Esophagus muscularis mucosa (tissue), 4 donors: Measurements from ENCODE around the gene LPXN. TPM values are rescaled to one million over a fixed set of nuclear protein-coding genes. Genes with fewer than 3 reads are reported as not detected.

ENCODE experiments used
- DNase-seq: peaks from one replicate; pipeline ENCODE4 v3.0.0-alpha.2; 2017; ENCODE audit errors: extremely low spot score
- H3K27ac ChIP-seq, 4 donors: fragments of 200-600 bp; sonication (generic); replicated peaks in 1 of 4; 1 replicate in 3 of 4; 2 replicates in 1 of 4; pipeline ENCODE4 v1.5.1; 2016 to 2019; ENCODE audit warnings: mild to moderate bottlenecking in 1 of 4
- H3K27me3 ChIP-seq, 4 donors: fragments of 200-600 bp; sonication (generic); one replicate each; pipeline versions ENCODE4 v1.5.1 to v1.6.0; 2016 to 2019
- H3K36me3 ChIP-seq, 4 donors: fragments of 200-600 bp; sonication (generic); one replicate each; pipeline ENCODE4 v1.5.1; 2016 to 2019
- H3K4me1 ChIP-seq, 4 donors: fragments of 200-600 bp; sonication (generic); one replicate each; pipeline ENCODE4 v1.5.1; 2016 to 2019
- H3K4me3 ChIP-seq, 4 donors: fragments of 200-600 bp; sonication (generic); 1 replicate in 2 of 4; 2 replicates in 2 of 4; pipeline ENCODE4 v1.5.1; 2016 to 2019; ENCODE audit warnings: mild to moderate bottlenecking in 4 of 4, moderate library complexity in 1 of 4
- H3K9me3 ChIP-seq, 4 donors: fragments of 200-600 bp; sonication (generic); 1 replicate in 3 of 4; 2 replicates in 1 of 4; pipeline ENCODE4 v1.5.1; 2016 to 2019
- CTCF ChIP-seq, 3 experiments: fragments of 200-600 bp in 2 of 3; fragments of 450-650 bp in 1 of 3; sonication (generic) in 2 of 3; IDR thresholded peaks; one replicate each; pipeline ENCODE4 v1.5.1; 2017 to 2019; ENCODE audit warnings: antibody characterized with exemption in 3 of 3, mild to moderate bottlenecking in 2 of 3, moderate library complexity in 1 of 3
- EP300 ChIP-seq: sonication (generic); formaldehyde crosslinking; IDR thresholded peaks from one replicate; pipeline ENCODE4 v1.6.1; 2017; ENCODE audit warnings: antibody characterized with exemption
- POLR2A ChIP-seq: fragments of 450-650 bp; IDR thresholded peaks from one replicate; pipeline ENCODE4 v1.6.1; 2017; ENCODE audit warnings: antibody characterized with exemption, moderate library complexity, mild to moderate bottlenecking, low read depth
- POLR2AphosphoS5 ChIP-seq, 2 donors: sonication (generic); formaldehyde crosslinking; IDR thresholded peaks; one replicate each; pipeline ENCODE4 v1.6.1; 2017; ENCODE audit warnings: antibody characterized with exemption in 2 of 2
- WGBS: methylation state at CpG from one replicate; pipeline ENCODE4 v1.1.5; 2018; 5-methylcytosine and 5-hydroxymethylcytosine counted together
- intact Hi-C: fragments of 100-400 bp; cut with DNase I; formaldehyde crosslinking; loops from one replicate; pipeline ENCODE4 v1.15.1; 2023
- total RNA-seq, 4 donors: library from RNA; depleted of rRNA; stranded (reverse); fragments of >200 nt; gene quantifications; one replicate each; pipeline versions ENCODE4 v1.1.0 to v1.2.1, GENCODE V29; 2016

Gene LPXN
- total RNA-seq, 4 donors from 2014 or later, result 4.1 to 9.6 (median 7.2) TPM

GRCh38 chr11:58494101-58494500 is 81.6 kb downstream of the LPXN start:
- H3K4me3 ChIP-seq, result no peak overlapping the region
- H3K36me3 ChIP-seq, result no peaks in the 10 kb centered on the region
- H3K27me3 ChIP-seq, result no peaks in the 10 kb centered on the region
- TF ChIP-seq POLR2A (no peak), EP300 (no peak), CTCF (IDR thresholded peaks at IDR 0.05) (no peak), POLR2AphosphoS5 (IDR thresholded peaks at IDR 0.05) (no peak)
- H3K27ac ChIP-seq, result no peak overlapping the region
- intact Hi-C loops, result no loop called here
- no peaks in the 10 kb centered on the region for H3K9me3 ChIP-seq
- peaks cover 3 to 17% (median 13%) of the 10 kb centered on the region in 4 donors for H3K4me1 ChIP-seq
- no peak for DNase-seq

- Histone ChIP-seq H3K4me1 (peaks cover 3 to 17% (median 13%) of the 10 kb centered on the region in 4 donors), H3K36me3 (no peaks in the 10 kb centered on the region), H3K4me3 (no peak overlapping the region), H3K27ac (no peak overlapping the region), H3K9me3 (no peaks in the 10 kb centered on the region), H3K27me3 (no peaks in the 10 kb centered on the region)
- no peak for DNase-seq
- no peak for TF ChIP-seq POLR2AphosphoS5 (IDR thresholded peaks at IDR 0.05)
- TF ChIP-seq EP300, result no peak
- TF ChIP-seq POLR2A, result no peak
- no peak for TF ChIP-seq CTCF (IDR thresholded peaks at IDR 0.05)
- intact Hi-C loops, result no loop called here
- 65% methylated on average over 2 of the region's 2 CpGs for WGBS
These were observed 82.0 kb downstream of the LPXN start for GRCh38 chr11:58493676-58494075.

- H3K27ac ChIP-seq, result no peak overlapping the region
- DNase-seq, result no peak
- H3K27me3 ChIP-seq, result no peaks in the 10 kb centered on the region
- TF ChIP-seq EP300 (no peak), POLR2AphosphoS5 (IDR thresholded peaks at IDR 0.05) (no peak), POLR2A (no peak), CTCF (IDR thresholded peaks at IDR 0.05) (no peak)
- no peak overlapping the region for H3K4me3 ChIP-seq
- intact Hi-C loops, result no loop called here
- H3K9me3 ChIP-seq, result no peaks in the 10 kb centered on the region
- H3K4me1 ChIP-seq, result peaks cover 3 to 13% (median 9%) of the 10 kb centered on the region in 4 donors
- no peaks in the 10 kb centered on the region for H3K36me3 ChIP-seq
- 39% methylated on average over 2 of the region's 2 CpGs for WGBS
These were observed 84.8 kb downstream of the LPXN start for GRCh38 chr11:58490827-58491226.

- Histone ChIP-seq H3K36me3 (no peaks in the 10 kb centered on the region), H3K4me1 (no peaks in the 10 kb centered on the region), H3K9me3 (no peaks in the 10 kb centered on the region), H3K27me3 (no peaks in the 10 kb centered on the region), H3K4me3 (no peak overlapping the region), H3K27ac (no peak overlapping the region)
- TF ChIP-seq POLR2AphosphoS5 (IDR thresholded peaks at IDR 0.05), result no peak
- TF ChIP-seq POLR2A, result no peak
- no peak for TF ChIP-seq EP300
- no peak for TF ChIP-seq CTCF (IDR thresholded peaks at IDR 0.05)
- no peak for DNase-seq
- intact Hi-C loops, result no loop called here
These were observed 88.5 kb downstream of the LPXN start for GRCh38 chr11:58487170-58487569.

- intact Hi-C loops, result no loop called here
- Histone ChIP-seq H3K4me1 (no peaks in the 10 kb centered on the region), H3K9me3 (no peaks in the 10 kb centered on the region), H3K4me3 (no peak overlapping the region), H3K27ac (no peak overlapping the region), H3K36me3 (no peaks in the 10 kb centered on the region), H3K27me3 (no peaks in the 10 kb centered on the region)
- WGBS, result 85% methylated on average over 1 of the region's 1 CpG
- TF ChIP-seq POLR2AphosphoS5 (IDR thresholded peaks at IDR 0.05), result no peak
- no peak for DNase-seq
These were observed 89.7 kb downstream of the LPXN start for GRCh38 chr11:58485961-58486360.

Other genes with a start within 250 kb of the LPXN start
- not detected for gene OR5B17, start 216.8 kb downstream of the LPXN start, total RNA-seq
- gene OR5B3, start 169.0 kb downstream of the LPXN start, total RNA-seq, result not detected
- gene OR5B2, start 147.7 kb downstream of the LPXN start, total RNA-seq, result not detected
- gene OR5B12, start 133.6 kb downstream of the LPXN start, total RNA-seq, result not detected
- gene OR5B21, start 67.8 kb downstream of the LPXN start, total RNA-seq, result not detected
- gene ZFP91, start 3.2 kb upstream of the LPXN start, total RNA-seq, result 10 to 100 TPM; 71.1 to 90.2 (median 77.7) TPM
- gene CNTF, start 46.8 kb upstream of the LPXN start, total RNA-seq, result 1 to 10 TPM; 1.3 to 2.5 (median 1.9) TPM
- gene GLYAT, start 156.1 kb upstream of the LPXN start, total RNA-seq, result not detected